GM10847 (cell line): ENCODE measurements around the gene EIF4G2.

Source experiments
- POLR2A ChIP-seq: IDR thresholded peaks from 2 replicates; pipeline ENCODE4 v1.6.1; 2011; ENCODE audit not compliant: insufficient read length; ENCODE audit errors: extremely low read depth

Gene EIF4G2

DNA sequence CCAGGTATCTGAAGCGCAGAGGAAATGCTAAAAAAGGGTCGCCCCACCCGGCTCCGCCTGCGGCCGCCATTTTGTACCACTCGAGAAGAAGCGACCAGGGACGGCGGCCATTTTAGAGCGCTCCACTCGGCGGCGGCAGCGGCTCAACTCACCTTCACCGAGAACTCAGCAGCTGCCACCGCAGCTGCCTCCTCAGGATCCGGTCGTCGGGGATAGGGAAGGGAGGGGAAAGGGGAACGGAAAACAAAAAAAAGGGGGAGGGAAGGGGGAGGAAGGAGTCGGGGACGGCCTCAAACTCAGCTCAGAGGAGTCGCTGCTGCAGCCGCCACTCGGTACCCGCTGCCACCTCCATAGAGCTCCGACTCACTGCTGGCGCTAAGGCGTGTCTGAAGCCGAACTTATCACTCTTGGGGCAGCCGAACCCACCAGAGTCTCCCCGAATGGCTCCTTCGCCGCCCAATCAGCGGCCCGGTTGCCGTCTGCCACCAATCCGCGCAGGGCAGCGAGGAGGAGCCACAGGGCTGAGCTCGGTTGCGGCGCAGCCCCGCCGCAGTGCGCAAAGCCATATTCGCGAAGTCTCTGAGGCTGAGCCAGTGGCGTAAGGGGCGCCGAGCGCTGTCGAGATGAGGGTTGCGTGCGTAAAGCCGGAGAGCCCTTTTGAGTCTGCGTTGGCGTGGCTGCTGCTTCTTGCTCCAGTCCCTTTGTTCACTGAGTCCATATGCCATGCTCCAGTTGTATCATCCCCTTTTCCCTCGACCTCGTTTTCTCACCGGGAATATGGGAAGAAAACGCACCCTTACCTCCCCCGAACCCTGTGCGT is at the start of gene EIF4G2:
EIF4G2 (minus strand) TSS at position 374 of the 820 bp plus-strand sequence.
- TF ChIP-seq POLR2A: peak; percentile 99

DNA sequence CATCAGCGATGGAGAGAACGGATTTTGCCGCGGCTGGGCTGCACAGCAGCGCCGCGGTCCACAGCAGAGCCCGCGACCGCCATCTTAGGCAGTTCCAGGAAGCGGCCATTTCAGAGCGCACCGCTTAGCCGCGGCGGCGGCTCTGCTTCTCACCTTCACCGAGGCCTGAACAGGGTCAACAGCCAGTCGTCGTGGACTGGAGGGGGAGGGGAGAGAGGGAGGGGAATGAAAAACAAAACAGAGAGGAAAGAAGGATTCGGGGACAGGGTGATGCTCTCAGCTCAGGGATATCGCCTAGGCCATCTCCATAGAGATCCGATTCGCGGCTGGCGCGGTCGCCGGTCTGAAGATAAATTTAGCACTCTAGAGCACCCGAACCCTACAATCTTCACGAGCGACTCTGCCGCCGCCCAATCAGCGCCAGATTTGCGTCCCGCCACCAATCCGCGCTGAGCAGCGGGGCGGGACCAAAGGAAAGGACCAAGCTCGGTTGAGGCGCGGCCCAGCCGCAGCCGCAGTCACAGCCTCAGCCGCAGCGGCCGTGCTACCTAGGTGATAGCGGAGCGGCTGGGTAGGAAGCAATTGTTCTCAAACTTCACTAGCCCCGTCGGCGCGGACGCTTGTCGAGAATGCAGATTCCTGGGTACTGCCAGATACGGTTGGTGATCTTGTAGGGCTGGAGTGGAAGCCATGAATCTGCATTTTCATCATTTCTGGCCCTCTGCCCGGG is 49.1 kb upstream of the EIF4G2 start, which contains the start of gene ZBED5:
ZBED5 (minus strand) TSS at position 345 of the 730 bp plus-strand sequence. CDS start 3,108 bp downstream, outside the sequence.
- TF ChIP-seq POLR2A: peak; percentile 81

DNA sequence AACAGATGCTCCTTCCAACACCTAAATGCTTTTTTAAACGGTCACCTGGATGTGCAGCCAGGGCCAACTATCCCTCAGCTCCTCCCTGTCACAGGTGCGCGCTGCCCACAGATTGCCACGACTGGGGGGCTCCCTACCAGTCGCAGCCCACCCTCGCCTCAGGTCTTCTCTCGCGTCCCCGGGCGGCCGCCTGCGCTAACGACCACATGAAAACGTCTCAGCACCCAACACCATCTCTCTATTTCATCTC is 48.7 kb upstream of the EIF4G2 start:
- no peak for TF ChIP-seq POLR2A

DNA sequence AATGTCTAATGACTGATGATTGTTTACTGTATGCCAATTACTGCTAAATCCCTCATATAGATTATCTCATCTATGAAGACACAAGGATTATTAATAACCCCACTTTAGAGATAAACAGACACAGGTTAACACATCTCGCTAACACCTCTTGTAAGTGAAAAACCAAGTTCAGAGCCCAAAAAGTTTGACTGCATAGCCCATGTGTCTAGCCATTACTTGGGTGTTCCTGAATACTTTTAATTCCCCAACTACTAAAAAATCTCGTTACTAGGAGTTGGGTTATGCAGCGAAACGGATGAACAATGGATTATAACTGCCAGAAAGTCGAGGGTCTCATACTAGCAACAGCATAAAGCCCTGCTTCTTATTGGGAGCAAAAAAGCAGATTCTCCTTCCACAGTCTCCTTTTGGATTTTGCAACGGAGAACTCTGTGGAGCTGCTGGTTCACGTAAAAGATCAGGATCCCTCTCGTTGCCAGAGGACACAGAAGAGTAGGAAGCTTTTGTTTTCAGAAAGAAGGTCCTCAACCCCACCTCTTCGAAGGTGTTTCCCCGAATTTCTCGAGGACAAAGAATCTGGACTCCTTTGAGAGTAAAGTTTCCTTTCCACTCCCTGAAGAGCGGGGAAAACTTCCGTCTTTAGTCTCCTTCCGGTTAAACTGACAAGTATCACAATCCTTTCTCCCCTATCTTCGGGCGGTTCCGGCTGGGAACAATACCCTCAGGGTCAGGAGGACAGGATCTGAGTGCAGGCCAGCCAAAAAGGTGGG is 48.1 kb upstream of the EIF4G2 start:
- TF ChIP-seq POLR2A: no peak

DNA sequence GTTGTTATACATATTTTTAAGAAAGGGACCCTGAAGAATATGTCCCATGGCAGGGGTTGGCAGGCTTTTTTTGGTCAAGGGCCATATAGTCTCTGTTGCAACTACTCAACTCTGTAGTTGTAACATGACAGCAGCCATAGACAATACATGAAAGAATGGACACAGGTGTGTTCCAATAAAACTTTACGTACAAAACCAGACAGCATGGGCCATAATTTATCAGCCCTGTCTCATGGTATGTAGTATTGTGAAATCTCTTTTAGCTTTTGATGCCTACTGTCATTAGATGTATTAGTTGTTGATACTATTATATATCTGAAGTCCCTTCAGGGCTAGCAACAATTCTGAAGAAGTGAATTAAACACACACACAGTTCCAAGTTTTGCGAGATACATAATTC is 46.6 kb upstream of the EIF4G2 start:
- TF ChIP-seq POLR2A: no peak

DNA sequence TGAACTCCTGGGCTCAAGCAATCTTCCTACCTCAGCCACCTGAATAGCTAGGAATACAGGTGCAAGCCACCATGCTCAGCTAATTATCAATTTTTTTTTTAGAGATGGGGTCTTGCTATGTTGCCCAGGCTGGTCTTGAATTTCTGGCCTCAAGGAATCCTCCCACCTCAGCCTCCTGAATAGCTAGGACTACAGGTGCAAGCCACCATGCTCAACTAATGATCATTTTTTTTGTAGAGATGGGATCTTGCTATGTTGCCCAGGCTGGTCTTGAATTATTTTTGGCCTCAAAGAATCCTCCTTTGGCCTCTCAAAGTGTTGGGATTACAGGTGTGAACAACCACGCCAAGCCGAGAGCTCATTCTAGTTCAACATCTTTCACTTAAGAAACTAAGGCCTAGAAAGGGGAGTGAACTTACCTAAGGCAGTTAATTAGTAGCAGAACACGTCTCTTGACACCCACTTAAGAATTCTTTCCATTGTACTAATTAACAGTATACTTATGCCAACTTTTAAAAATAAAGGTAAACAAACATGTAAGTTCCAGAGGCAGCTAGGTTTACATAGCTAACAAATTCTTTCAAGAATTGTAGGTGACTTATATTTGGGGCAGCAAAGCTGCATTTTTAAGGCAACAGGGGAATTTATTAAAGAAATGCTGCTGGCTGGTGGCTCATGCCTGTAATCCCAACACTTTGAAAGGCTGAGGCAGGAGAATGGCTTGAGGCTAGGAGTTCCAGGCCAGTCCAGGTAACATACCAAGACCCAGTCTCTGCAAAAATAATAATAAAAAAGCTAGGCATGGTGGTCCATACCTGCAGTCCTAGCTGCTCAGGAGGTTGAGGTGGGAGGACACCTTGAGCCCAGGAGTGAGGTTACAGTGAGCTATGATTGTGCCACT is 39.5 kb upstream of the EIF4G2 start:
- no peak for TF ChIP-seq POLR2A

DNA sequence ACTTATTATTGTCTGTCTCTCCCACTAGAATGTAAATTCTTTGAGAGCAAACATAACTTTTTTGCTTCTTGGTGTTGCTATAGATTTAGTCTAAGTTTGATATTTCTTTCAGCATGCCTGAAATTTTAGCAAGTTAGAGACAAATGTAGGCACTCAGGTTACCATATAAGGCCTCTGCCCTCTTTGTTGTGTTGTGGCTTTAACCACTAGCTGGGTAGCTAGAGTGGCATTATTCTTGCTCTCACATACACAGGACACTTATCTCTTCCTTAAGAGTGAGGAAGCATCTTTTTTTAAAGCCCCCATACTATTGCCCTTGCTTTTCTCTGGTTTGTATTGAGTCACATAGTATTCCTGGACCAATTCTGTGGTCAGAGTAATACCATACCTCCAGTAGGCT is 37.9 kb upstream of the EIF4G2 start:
- no peak for TF ChIP-seq POLR2A

DNA sequence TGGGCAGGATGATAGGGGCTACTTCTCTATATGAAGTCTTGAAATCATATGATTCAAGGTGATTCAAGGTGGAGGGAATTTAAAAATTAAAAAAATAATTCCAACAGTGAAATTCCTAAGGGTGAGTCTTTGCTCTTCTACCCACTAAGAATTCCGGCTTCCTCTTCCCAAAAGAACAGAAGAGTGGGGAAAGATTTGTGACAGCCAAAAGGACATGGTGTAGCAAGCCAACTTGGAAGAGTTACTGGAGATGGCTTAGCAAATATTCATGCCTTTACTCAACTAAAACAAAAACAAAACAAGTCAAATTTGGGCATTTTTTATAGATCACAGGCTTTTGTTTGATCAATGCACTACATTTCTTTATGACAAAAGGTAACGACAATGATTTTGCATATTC is 36.9 kb upstream of the EIF4G2 start:
- TF ChIP-seq POLR2A: no peak

DNA sequence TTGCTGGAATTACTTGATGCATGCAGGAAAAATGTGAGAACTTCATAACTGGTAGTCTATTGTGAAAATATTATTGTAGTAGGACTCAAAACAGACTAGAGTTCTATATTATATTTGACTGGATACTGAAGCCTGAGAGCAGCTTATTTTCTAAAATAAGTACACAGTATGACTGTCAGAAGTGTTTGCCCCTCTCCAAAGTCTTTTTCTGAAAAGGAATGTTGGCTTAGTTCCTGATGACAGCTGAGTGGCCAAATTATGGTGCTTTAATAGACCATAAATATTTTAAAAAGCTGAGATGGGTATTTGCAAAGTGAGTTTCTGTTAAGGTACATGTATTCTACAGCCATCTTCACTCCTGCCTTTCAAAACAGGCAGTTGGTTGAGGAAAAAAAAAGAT is 36.1 kb upstream of the EIF4G2 start:
- no peak for TF ChIP-seq POLR2A

DNA sequence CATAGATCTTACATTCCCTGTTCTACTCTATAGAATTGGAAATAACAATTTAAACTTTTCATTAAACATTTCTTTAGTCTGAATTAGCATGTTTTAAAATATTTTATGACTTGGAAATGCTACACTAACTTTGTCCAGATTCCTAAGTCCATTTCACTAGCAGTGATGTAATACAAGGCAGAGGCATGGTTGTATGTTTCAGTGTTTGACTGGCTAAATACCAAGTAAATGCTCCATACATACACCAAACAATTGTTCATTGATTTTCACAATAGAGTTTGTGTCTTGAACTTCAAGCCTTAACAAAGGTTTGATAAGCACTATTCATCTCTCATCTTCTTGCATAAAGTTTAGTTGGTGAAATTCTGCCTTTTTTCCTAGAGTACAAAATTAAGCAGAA is 35.6 kb upstream of the EIF4G2 start:
- no peak for TF ChIP-seq POLR2A

DNA sequence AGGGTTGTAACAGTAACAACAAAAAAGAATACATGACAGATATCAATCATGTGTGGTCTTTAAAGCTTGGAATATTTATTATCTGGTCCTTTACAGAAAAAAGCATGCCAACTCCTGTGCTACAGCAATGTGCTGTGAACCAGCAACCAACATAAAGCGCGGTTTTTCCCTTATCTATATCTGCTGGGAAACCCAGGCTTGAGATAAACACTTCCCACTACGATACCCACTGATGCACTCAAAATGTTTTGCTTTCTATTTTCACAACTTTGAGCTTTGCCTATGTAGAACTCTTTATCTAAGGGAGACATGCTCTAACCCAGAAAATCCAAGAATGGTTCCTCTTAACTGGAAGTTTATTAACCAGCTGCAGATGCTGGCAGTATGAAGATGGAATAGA is 30.2 kb upstream of the EIF4G2 start:
- no peak for TF ChIP-seq POLR2A

DNA sequence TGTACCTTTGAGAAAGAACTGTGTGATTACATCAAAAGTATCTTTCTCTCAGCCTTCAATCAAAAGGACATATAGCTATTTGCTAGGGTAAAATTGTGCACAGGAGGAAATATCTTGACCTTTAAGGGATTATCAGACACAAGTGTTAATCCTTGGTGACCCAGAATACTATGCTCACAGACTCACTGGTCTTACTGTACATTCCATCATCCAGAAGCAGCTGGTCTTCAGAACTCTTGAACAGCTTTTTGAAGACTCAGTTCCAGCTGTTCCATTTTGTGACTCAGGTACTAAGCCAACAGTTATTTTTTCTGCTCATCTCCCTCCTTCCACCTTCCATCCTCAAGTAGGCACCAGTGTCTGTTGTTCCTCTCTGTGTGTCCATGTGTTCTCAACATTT is 29.4 kb upstream of the EIF4G2 start:
- no peak for TF ChIP-seq POLR2A

DNA sequence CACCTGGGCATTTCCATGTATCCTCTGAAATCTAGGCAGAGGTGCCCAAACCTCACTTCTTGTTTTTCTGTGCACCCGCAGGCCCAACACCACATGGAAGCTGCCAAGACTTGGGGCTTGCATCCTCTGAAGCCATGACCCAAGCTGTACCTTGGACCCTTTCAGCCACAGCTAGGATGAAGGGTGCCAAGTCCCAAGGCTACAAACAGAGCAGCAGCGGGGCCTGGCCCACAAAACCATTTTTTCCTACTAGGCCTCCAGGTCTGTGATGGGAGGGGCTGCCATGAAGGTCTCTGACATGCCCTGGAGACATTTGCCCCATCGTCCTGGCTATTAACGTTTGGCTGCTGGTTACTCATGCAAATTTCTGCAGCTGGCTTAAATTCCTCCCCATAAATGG is 20.4 kb upstream of the EIF4G2 start:
- TF ChIP-seq POLR2A: no peak

DNA sequence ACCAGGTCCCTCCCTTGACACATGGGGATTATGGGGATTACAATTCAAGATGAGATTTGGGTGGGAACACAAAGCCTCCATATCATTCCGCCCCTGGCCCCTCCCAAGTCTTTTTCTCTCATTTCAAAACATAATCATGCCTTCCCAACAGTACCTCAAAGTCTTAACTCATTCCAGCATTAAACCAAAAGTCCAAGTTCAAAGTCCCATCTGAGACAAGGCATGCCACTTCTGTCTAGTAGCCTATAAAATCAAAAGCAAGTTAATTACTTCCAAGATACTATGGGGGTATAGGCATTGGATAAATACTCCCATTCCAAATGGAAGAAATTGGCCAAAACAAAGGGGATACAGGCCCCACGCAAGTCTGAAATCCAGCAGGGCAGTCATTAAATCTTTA is 19.7 kb upstream of the EIF4G2 start:
- no peak for TF ChIP-seq POLR2A

DNA sequence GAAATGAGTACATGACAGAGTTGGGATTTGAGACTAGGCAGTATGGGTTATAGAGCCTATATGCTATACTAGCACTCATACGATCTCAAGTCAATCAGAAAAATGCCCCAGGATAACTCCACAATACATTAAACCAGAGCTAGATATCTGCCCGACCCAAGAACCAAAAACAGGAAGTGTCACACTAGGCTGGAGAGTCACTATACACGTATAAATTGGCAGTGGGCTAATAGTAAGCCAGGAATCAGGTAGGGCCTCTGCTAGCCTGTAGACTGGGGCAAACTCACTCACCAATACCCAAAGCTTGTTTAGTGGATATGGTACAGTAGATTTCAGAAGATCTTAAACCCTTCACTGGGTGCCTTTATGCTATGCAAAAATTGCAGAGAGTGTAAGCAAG is 16.2 kb upstream of the EIF4G2 start:
- no peak for TF ChIP-seq POLR2A

DNA sequence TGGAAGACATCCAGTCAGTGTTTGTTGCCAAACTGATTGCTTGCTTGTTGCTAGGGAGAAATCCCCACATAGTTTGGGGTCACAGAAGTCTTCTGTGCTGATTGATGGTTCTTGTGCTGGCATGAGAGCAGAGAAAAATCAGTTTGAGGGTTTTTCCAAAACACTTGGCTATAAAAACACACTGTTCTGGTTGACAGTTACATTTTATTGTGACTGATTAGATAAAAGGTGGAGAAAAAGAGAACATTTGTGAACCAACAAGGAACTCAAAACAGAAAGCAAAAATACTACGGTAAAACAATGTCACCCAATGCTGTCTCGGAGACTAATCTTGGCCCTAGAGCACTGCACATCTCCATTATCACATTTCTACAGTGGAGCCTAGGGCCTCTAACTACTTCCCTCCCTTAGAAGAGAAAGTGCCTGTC is 14.4 kb upstream of the EIF4G2 start:
- no peak for TF ChIP-seq POLR2A

DNA sequence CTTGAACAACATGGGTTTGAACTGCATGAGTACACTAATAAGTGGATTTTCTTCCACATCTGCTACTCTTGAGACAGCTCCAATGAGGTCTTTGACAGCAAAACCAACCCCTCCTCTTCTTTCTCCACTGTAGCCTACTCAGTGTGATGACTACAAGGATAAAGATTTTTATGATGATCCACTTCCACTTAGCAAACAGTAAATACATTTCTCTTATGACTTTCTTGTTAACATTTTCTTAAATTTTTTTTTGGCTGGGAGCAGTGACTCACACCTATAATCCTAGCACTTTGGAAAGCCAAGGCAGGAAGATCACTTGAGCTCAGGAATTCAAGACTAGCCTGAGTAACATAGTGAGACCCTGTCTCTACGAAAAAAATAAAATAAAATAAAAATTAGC is 9.9 kb upstream of the EIF4G2 start:
- TF ChIP-seq POLR2A: no peak
